HG03039 (cell line): ENCODE data around the gene PFN4.
"Not testable (repeated sequence)": the region's sequence is repeated elsewhere in the genome, so short reads cannot be mapped to it uniquely, and the experiment has no call there.

ENCODE experiments used
- ATAC-seq: cut with Tn5 transposase; IDR thresholded peaks from one replicate; pipeline ENCODE4 v1.9.1; 2021; ENCODE audit warnings: mild to moderate bottlenecking, moderate library complexity; ENCODE audit not compliant: unreplicated experiment

The PFN4 gene

GRCh38 chr2:24115057-24115456 is 8.1 kb downstream of the PFN4 start:
- no peak for ATAC-seq

- ATAC-seq: no peak
Measured at GRCh38 chr2:24111407-24111901, 11.7 kb downstream of the PFN4 start.

GRCh38 chr2:24110660-24111303 is 12.4 kb downstream of the PFN4 start:
- no peak for ATAC-seq

- not testable (repeated sequence) for ATAC-seq
Measured at GRCh38 chr2:24109431-24109830, 13.7 kb downstream of the PFN4 start.

- no peak for ATAC-seq
Measured at GRCh38 chr2:24107336-24107735, 15.8 kb downstream of the PFN4 start.

- no peak for ATAC-seq
Measured at GRCh38 chr2:24106786-24107185, 16.3 kb downstream of the PFN4 start.

GRCh38 chr2:24105816-24106215 is 17.3 kb downstream of the PFN4 start:
- ATAC-seq: no peak

GRCh38 chr2:24104906-24105305 is 18.2 kb downstream of the PFN4 start:
- ATAC-seq: no peak

- ATAC-seq: no peak
Measured at GRCh38 chr2:24104110-24104650, 19.0 kb downstream of the PFN4 start.

GRCh38 chr2:24102677-24103076 is 20.5 kb downstream of the PFN4 start:
- ATAC-seq: no peak

- no peak for ATAC-seq
Measured at GRCh38 chr2:24101992-24102391, 21.1 kb downstream of the PFN4 start.

- ATAC-seq: not testable (repeated sequence)
Measured at GRCh38 chr2:24100732-24101131, 22.4 kb downstream of the PFN4 start.

GRCh38 chr2:24095171-24095677 is 27.9 kb downstream of the PFN4 start:
- not testable (repeated sequence) for ATAC-seq

- ATAC-seq: not testable (repeated sequence)
Measured at GRCh38 chr2:24093270-24093669, 29.9 kb downstream of the PFN4 start.

- ATAC-seq: no peak
Measured at GRCh38 chr2:24088821-24089359, 34.2 kb downstream of the PFN4 start.

- ATAC-seq: no peak
Measured at GRCh38 chr2:24087032-24087431, 36.1 kb downstream of the PFN4 start.

- ATAC-seq: no peak
Measured at GRCh38 chr2:24086241-24086640, 36.9 kb downstream of the PFN4 start.

GRCh38 chr2:24085200-24085489 is 38.0 kb downstream of the PFN4 start:
- ATAC-seq: no peak

GRCh38 chr2:24084386-24085199 is 38.5 kb downstream of the PFN4 start, which contains the start of gene TP53I3:
TP53I3 (minus strand) TSS chr2:24084834; CDS start chr2:24084326, 508 bp downstream.
- peak; percentile 68 for ATAC-seq

GRCh38 chr2:24083567-24084385 is 39.4 kb downstream of the PFN4 start:
- peak; percentile 74 for ATAC-seq
